Activated T-cell treated with anti-CD3 and anti-CD28 coated beads, Interleukin-2, amount 50 U/mL, for 72 hours (primary cell): ENCODE results near the gene AURKB. TPM values are rescaled to one million over a fixed set of nuclear protein-coding genes. Genes with fewer than 3 reads are reported as not detected.
"Not testable (repeated sequence)": the region's sequence is repeated elsewhere in the genome, so short reads cannot be mapped to it uniquely, and the experiment has no call there.

Source experiments
- ATAC-seq, 2 donors: fragments of 150-1000 bp; cut with Tn5 transposase; replicated peaks in 1 of 2; 2 replicates each; pipeline ENCODE4 v1.10.0; 2021; ENCODE audit warnings: moderate library complexity in 2 of 2, mild to moderate bottlenecking in 1 of 2
- DNase-seq, 2 donors: peaks; one replicate each; pipeline ENCODE4 v3.0.0; 2021 to 2022; ENCODE audit warnings: mixed read lengths in 1 of 2
- H3K27ac Mint-ChIP-seq: one replicate; pipeline ENCODE4 v1.8.0; 2022; ENCODE audit warnings: mild to moderate bottlenecking, moderate library complexity, mixed read lengths
- H3K27me3 Mint-ChIP-seq: one replicate; pipeline ENCODE4 v1.8.0; 2022; ENCODE audit warnings: low read depth, mixed read lengths
- H3K36me3 Mint-ChIP-seq, 2 donors: one replicate each; pipeline ENCODE4 v1.8.0; 2022; ENCODE audit warnings: mixed read lengths in 2 of 2, mild to moderate bottlenecking in 1 of 2; ENCODE audit not compliant: insufficient read depth in 2 of 2
- H3K4me1 Mint-ChIP-seq: one replicate; pipeline ENCODE4 v1.8.0; 2022; ENCODE audit warnings: low read depth, mixed read lengths
- H3K4me3 Mint-ChIP-seq, 2 donors: one replicate each; pipeline ENCODE4 v1.8.0; 2022; ENCODE audit warnings: mild to moderate bottlenecking in 2 of 2, mixed read lengths in 2 of 2, moderate library complexity in 2 of 2
- H3K9me3 Mint-ChIP-seq, 2 donors: one replicate each; pipeline ENCODE4 v1.8.0; 2022; ENCODE audit warnings: mixed read lengths in 2 of 2
- total RNA-seq, 2 donors: library from RNA; stranded (reverse); gene quantifications; one replicate each; pipeline ENCODE4 v1.2.3, GENCODE V29; 2022

AURKB gene
- 100 to 1,000 TPM; 146 to 167 TPM for total RNA-seq

DNA sequence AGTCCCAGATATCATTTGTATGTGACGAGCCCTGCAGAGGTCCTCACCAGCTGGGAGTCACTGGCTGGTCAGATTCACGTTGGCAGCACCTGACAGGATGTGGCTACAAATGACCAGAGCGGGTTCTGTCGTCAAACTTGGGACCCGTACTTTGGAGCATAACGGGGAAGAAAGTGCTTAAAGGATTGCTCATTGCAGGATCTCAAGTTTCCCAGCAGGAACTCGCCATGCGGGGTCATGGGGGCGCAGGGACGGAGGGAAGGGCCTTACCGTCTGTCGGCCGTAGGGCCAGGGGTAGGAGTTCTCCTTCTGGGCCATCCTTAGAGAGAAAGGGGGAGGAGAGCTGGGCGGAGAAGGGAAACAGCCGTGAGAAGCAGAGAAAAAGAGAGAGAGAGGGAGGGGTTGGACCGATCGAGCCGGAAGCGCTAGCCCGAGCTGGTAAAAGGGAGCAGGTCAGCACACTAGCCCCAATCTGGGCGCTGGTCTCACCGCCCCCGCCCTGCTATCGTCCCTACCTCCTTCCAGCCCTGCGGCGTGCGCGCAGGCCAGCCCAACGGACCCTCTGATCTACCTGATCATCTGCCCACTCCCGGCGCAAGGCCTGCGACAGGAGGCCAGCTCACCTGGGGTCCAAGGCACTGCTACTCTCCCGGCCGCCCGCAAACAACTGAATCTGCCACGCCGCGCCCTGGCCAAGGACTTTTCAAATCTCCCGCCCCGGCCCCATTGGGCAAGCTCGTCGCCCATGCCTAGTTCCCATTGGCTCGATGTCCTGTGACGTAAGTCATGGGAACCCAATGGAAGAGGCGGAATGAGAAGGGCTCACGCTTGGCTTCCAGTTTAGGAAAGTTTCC lies at the start of gene AURKB:
Gene AURKB, minus strand, starts transcription at position 669 of the 854 bp plus-strand sequence. Its CDS starts 351 bp downstream, at position 318.
- Mint-ChIP-seq H3K4me1 (peaks cover 25% of the 10 kb centered on the region), H3K27me3 (no peaks in the 10 kb centered on the region), H3K36me3 (peaks cover 6 to 23% of the 10 kb centered on the region in 2 donors), H3K27ac (peak within 1 kb of the TSS; percentile 74), H3K9me3 (no peaks in the 10 kb centered on the region), H3K4me3 (peak within 1 kb of the TSS; percentile 89 to 93)
- DNase-seq (peak; percentile 93 to 94), ATAC-seq (peak; percentile 98)

DNA sequence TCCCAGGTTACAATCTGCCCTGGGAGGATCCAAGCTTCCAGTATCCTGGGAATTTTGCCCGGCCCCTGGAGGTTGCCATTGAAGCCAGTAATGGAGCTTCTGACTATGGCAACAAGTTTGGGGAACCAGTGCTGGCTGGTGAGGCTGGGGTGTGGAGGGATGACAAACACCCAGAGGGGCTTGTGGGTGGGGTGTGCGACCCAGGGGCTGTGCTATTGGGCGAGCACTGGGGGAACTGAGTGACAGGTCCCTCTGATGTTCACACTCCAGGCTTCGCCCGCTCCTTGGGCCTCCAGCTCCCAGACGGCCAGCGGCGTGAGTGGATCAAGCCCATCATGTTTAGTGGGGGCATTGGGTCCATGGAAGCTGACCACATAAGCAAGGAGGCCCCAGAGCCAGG lies 47.4 kb upstream of the AURKB start:
- Mint-ChIP-seq H3K9me3 (no peaks in the 10 kb centered on the region), H3K4me1 (no peaks in the 10 kb centered on the region), H3K36me3 (peaks cover 7 to 30% of the 10 kb centered on the region in 2 donors), H3K27me3 (no peaks in the 10 kb centered on the region), H3K27ac (no peak overlapping the region), H3K4me3 (no peak overlapping the region)
- no peak for DNase-seq
- no peak for ATAC-seq

DNA sequence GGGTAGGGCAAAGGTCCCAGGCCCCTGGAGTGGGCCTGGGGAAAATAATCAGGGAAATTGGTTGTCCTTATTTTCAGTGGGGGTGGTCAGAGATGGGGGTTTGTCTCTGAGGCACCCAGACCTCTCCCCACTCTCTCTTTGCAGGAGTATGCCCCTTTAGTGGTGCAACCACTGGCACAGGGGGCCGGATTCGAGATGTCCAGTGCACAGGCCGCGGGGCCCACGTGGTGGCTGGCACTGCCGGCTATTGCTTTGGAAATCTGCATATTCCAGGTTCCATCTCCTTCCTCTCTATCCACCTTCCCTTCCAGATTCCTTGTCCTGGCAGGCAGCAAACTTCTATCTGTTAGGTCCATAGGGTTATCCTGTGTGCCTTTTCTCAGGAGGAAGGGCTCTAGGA lies 46.3 kb upstream of the AURKB start:
- DNase-seq (no peak), ATAC-seq (no peak)
- Mint-ChIP-seq H3K27ac (no peak overlapping the region), H3K4me1 (no peaks in the 10 kb centered on the region), H3K9me3 (no peaks in the 10 kb centered on the region), H3K27me3 (no peaks in the 10 kb centered on the region), H3K4me3 (no peak overlapping the region), H3K36me3 (peaks cover 7 to 25% of the 10 kb centered on the region in 2 donors)

DNA sequence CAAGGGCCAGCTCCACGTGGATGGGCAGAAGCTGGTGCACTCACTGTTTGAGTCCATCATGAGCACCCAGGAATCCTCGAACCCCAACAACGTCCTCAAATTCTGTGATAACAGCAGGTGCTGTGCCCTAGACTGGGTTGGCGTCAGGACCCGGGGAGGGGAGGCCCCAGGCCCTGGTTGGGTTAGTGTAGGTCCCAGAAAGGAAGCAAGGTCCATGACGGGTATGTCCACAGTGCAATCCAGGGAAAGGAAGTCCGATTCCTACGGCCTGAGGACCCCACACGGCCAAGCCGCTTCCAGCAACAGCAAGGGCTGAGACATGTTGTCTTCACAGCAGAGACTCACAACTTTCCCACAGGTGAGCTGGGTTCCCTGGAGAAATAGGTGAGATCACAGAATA lies 45.9 kb upstream of the AURKB start:
- Mint-ChIP-seq H3K4me3 (no peak overlapping the region), H3K27me3 (no peaks in the 10 kb centered on the region), H3K9me3 (no peaks in the 10 kb centered on the region), H3K4me1 (no peaks in the 10 kb centered on the region), H3K36me3 (peaks cover 7 to 22% of the 10 kb centered on the region in 2 donors), H3K27ac (no peak overlapping the region)
- ATAC-seq (no peak), DNase-seq (no peak)

DNA sequence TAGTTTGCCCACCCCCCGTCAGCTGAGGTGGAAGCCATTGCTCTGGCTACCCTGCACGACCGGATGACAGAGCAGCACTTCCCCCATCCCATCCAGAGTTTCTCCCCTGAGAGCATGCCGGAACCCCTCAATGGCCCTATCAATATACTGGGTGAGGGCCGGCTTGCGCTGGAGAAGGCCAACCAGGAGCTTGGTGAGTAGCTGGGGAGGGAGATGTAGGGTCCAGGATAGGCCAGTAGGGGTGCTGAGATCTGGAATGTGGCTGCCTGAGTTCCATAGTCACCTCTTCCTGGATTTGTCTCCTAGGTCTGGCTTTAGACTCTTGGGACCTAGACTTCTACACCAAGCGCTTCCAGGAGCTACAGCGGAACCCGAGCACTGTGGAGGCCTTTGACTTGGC lies 45.1 kb upstream of the AURKB start:
- ATAC-seq = no peak

DNA sequence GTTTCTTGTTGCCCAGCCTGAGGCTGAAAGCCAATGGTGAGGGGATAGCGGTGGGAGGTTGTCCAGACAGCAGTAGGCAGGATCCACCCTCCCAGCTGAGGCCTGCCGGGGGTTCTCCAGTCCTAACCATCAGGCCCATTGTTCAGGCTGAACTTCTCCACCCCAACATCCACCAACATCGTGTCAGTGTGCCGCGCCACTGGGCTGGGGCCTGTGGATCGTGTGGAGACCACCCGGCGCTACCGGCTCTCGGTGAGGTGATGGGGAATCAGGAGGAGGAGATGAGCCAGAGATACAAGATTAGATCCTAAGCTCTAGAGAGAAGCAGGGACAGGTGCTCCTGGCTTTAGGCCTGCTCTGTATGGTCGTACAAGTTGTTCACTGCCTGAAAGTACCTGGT lies 44.5 kb upstream of the AURKB start:
- peaks cover 5 to 24% of the 10 kb centered on the region in 2 donors for H3K36me3 Mint-ChIP-seq
- no peaks in the 10 kb centered on the region for H3K27me3 Mint-ChIP-seq
- DNase-seq (no peak), ATAC-seq (no peak)
- H3K27ac Mint-ChIP-seq = no peak overlapping the region
- H3K4me1 Mint-ChIP-seq = peaks cover 11% of the 10 kb centered on the region
- H3K4me3 Mint-ChIP-seq = no peak overlapping the region
- no peaks in the 10 kb centered on the region for H3K9me3 Mint-ChIP-seq

More for the DNA sequence above, 45.1 kb upstream of the AURKB start:
- peaks cover 5 to 20% of the 10 kb centered on the region in 2 donors for H3K36me3 Mint-ChIP-seq
- no peaks in the 10 kb centered on the region for H3K27me3 Mint-ChIP-seq
- DNase-seq = no peak
- no peaks in the 10 kb centered on the region for H3K9me3 Mint-ChIP-seq
- no peak overlapping the region for H3K4me3 Mint-ChIP-seq
- no peak overlapping the region for H3K27ac Mint-ChIP-seq
- H3K4me1 Mint-ChIP-seq = peaks cover 5% of the 10 kb centered on the region

DNA sequence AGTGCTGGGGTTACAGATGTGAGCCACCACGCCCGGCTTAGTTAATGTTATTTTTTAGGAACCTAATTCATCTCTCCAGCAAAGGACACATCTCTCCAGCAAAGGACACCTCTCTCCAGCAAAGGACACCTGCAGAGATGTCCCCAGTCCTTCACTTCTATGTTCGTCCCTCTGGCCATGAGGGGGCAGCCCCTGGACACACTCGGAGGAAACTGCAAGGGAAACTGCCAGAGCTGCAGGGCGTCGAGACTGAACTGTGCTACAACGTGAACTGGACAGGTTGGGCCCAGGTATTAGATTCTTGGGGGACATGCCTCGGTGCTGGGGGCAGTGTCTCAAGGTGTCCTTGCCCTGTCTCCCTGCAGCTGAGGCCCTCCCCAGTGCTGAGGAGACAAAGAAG lies 43.4 kb upstream of the AURKB start:
- no peak overlapping the region for H3K4me3 Mint-ChIP-seq
- no peaks in the 10 kb centered on the region for H3K9me3 Mint-ChIP-seq
- H3K27ac Mint-ChIP-seq = no peak overlapping the region
- DNase-seq (no peak), ATAC-seq (no peak)
- H3K36me3 Mint-ChIP-seq = peaks cover 5 to 24% of the 10 kb centered on the region in 2 donors
- no peaks in the 10 kb centered on the region for H3K27me3 Mint-ChIP-seq
- H3K4me1 Mint-ChIP-seq = peaks cover 22% of the 10 kb centered on the region

DNA sequence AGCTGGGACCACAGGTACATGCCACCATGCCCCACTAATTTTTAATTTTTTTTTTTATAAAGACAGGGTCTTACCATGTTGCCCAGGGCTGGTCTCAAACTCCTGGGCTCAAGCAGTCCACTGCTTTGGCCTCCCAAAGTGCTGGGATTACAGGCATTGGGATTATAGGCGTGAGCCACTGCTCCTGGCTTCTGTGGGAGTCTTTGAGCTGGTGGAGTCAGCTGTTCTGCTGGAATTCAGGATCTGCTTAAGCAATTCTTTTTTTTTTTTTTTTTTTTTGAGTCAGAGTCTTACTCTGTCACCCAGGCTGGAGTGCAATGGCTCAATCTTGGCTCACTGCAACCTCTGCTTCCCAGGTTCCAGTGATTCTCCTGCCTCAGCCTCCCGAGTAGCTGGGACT lies 41.0 kb upstream of the AURKB start:
- not testable (repeated sequence) for H3K27me3 Mint-ChIP-seq, ATAC-seq, H3K27ac Mint-ChIP-seq, H3K9me3 Mint-ChIP-seq, H3K4me3 Mint-ChIP-seq, DNase-seq
- Mint-ChIP-seq H3K36me3 (peaks cover 3 to 26% of the 10 kb centered on the region in 2 donors), H3K4me1 (peaks cover 28% of the 10 kb centered on the region)

DNA sequence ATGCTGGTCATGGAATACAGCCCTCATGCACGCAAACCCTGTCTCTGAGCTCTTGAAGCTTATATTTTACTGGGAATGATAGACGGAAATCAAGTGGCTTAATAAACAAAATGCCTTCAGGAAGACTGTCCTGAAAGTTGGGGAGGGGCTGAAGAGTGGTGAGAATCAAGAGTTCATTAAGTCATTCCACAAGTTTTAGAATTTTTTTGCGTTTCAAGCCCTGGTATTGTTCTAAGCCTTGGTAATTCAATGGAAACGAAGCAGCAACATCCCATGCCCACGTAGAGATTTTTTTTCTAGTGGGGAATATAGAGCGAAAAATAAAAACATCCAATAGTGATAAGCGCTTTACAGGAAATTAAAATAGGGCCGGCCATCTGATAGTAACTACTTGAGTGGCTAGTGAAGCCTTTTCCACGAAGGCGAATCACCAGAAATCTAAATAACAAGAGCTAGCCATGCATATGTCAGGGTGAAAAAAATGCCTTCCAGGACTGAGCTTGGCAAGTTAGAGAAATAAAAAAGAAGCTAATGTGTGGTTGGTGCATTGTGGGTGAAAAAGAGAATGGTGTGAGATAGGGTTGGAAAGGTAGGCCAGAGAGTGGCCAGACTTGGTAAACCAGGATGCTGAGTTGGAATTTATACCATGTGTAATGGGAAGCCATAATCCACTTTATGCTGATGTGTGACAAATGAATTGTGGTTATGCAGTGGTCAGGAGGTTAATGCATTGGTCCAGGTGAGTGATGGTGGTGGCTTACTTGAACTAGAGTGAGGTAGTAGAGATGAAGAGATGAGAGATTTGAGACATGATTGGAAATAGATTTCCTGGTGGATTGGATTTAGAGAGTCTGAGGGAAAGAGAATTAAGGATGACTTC lies 39.5 kb upstream of the AURKB start:
- peaks cover 7 to 24% of the 10 kb centered on the region in 2 donors for H3K36me3 Mint-ChIP-seq
- no peaks in the 10 kb centered on the region for H3K9me3 Mint-ChIP-seq
- H3K27me3 Mint-ChIP-seq = no peaks in the 10 kb centered on the region
- peak overlapping the region; percentile 86 to 96 for H3K4me3 Mint-ChIP-seq
- DNase-seq (no peak), ATAC-seq (no peak)
- H3K4me1 Mint-ChIP-seq = peaks cover 41% of the 10 kb centered on the region
- peak overlapping the region; percentile 99 for H3K27ac Mint-ChIP-seq

DNA sequence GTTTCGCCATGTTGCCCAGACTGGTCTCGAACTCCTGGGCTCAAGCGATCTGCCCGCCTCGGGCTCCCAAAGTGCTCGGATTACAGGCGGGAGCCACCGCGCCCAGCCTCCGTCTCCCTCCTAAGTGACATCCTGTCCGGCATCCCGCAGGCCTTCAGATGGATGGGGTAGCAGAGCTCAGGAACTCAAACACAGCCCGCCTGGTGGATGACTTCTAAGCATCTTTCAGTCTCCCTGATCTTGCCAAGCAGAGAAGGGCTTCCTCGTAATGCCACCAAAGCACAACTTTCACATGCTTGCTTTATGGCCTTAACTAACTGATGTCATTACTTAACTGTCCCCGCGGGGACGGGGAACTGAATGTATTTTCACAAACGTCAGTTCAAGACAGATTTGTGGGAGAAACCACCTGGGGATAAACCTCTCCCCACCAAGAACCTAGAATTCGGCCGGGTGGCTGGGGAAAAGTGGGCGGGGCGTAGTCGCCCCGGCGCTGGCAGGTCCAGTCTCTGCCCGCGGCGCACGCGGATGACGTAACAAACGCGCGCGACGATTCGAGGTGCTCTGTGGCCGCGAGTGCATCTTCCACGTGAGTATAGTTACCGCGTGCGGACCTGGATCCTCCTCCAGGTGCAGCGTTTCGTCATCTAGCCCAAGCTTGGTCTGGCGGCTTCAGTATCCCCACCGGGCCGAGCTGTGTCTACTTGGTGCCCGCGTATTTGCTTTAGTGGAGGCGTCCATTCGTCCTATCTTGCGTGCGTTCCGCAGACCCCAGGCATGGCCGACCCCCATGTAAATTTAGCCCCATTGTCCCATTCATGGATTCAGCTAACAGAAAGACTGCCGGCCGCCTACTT lies 38.6 kb upstream of the AURKB start, which contains the start of gene PFAS:
Gene PFAS, plus strand, starts transcription at position 539 of the 857 bp plus-strand sequence. CDS start 4,649 bp downstream, outside the sequence.
- peak within 1 kb of the TSS; percentile 86 to 96 for H3K4me3 Mint-ChIP-seq
- peak; percentile 65 to 67 for ATAC-seq
- H3K27ac Mint-ChIP-seq = peak within 1 kb of the TSS; percentile 99
- peak; percentile 97 to 99 for DNase-seq
- H3K9me3 Mint-ChIP-seq = no peaks in the 10 kb centered on the region
- H3K27me3 Mint-ChIP-seq = no peaks in the 10 kb centered on the region
- H3K4me1 Mint-ChIP-seq = peaks cover 49% of the 10 kb centered on the region
- peaks cover 7 to 21% of the 10 kb centered on the region in 2 donors for H3K36me3 Mint-ChIP-seq

DNA sequence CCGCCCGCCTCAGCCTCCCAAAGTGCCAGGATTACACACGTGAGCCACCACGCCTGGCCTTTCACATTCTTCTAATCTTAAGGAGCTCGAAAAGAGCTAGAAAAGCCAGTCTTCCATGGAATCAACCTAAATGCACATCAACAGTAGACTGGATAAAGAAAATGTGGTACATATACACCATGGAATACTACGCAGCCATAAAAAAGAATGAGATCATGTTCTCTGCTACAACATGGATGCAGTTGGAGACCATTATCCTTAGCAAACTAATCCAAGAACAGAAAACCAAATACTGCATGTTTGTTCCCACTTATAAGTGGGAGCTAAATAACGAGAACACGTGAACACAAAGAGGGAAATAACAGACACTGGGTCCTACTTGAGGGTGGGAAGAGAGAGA lies 34.4 kb upstream of the AURKB start:
- H3K9me3 Mint-ChIP-seq = no peaks in the 10 kb centered on the region
- ATAC-seq = no peak
- peaks cover 11 to 19% of the 10 kb centered on the region in 2 donors for H3K36me3 Mint-ChIP-seq
- no peak overlapping the region for H3K4me3 Mint-ChIP-seq
- no peaks in the 10 kb centered on the region for H3K27me3 Mint-ChIP-seq
- peak overlapping the region; percentile 6 for H3K27ac Mint-ChIP-seq
- peaks cover 50% of the 10 kb centered on the region for H3K4me1 Mint-ChIP-seq
- DNase-seq = no peak

DNA sequence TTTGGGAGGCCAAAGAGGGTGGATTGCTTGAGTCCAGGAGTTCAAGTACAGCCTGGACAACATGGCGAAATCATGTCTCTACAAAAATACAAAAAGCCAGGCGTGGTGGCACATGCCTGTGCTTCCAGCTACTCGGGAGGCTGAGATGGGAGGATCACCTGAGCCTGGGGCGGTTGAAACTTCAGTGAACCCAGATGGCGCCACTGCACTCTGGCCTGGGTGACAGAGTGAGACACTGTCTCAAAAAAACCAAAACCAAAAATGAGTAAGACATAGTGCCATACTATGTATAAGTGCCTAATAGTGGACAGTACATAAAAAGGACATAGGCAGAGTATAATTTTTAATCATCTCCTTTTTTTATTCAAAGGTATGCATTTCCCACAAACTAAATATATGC lies 33.5 kb upstream of the AURKB start:
- H3K36me3 Mint-ChIP-seq = peaks cover 11 to 22% of the 10 kb centered on the region in 2 donors
- ATAC-seq = no peak
- H3K9me3 Mint-ChIP-seq = no peaks in the 10 kb centered on the region
- DNase-seq = no peak
- no peaks in the 10 kb centered on the region for H3K27me3 Mint-ChIP-seq
- H3K4me3 Mint-ChIP-seq = peak overlapping the region in 1 of 2 donors; percentile 21
- H3K4me1 Mint-ChIP-seq = peaks cover 40% of the 10 kb centered on the region
- peak overlapping the region; percentile 86 for H3K27ac Mint-ChIP-seq
